ENCODE data around the gene ATL3. TPM values are rescaled to one million over a fixed set of nuclear protein-coding genes. Genes with fewer than 3 reads are reported as not detected.
"Not testable (repeated sequence)": the region's sequence is repeated elsewhere in the genome, so short reads cannot be mapped to it uniquely, and the experiment has no call there.

Gene ATL3
- total and polyA plus RNA-seq, 12 donors = 12.3 to 110 (median 66.4) TPM

- no peak overlapping the region for H3K4me3 ChIP-seq
- WGBS, 4 donors = 77 to 85% (median 81%) methylated on average over 11 of the region's 11 CpGs
Observed at GRCh38 chr11:63698976-63699733, 28.0 kb upstream of the ATL3 start.

GRCh38 chr11:63694596-63694995 is 23.4 kb upstream of the ATL3 start:
- Histone ChIP-seq H3K4me3 (no peak overlapping the region), H3K36me3 (replicated peaks in 1 of 2) (no peaks in the 10 kb centered on the region), H3K4me1 (replicated peaks in 1 of 2) (peaks cover 0 to 3% of the 10 kb centered on the region in 2 donors), H3K27me3 (no peaks in the 10 kb centered on the region), H3K27ac (no peak overlapping the region), H3K9me3 (replicated peaks in 1 of 3) (no peaks in the 10 kb centered on the region)
- DNase-seq = no peak
- intact Hi-C loops (cut with DNase I) = no loop called here
- TF ChIP-seq POLR2A (IDR thresholded peaks at IDR 0.05) = no peak
- TF ChIP-seq CTCF (IDR thresholded peaks at IDR 0.05) = no peak
- 89 to 92% (median 91%) methylated on average over 7 of the region's 7 CpGs for WGBS, 4 donors

More at GRCh38 chr11:63698976-63699733, 28.0 kb upstream of the ATL3 start:
- H3K36me3 ChIP-seq (replicated peaks in 1 of 2) = no peaks in the 10 kb centered on the region
- TF ChIP-seq CTCF (IDR thresholded peaks at IDR 0.05) (no peak), POLR2A (IDR thresholded peaks at IDR 0.05) (no peak)
- peaks cover 0 to 3% of the 10 kb centered on the region in 2 donors for H3K4me1 ChIP-seq (replicated peaks in 1 of 2)
- no peaks in the 10 kb centered on the region for H3K9me3 ChIP-seq (replicated peaks in 1 of 3)
- no peaks in the 10 kb centered on the region for H3K27me3 ChIP-seq
- H3K27ac ChIP-seq = no peak overlapping the region
- DNase-seq = no peak
- intact Hi-C loops (cut with DNase I) = no loop called here

GRCh38 chr11:63687845-63688244 is 16.7 kb upstream of the ATL3 start:
- no peak for TF ChIP-seq POLR2A (IDR thresholded peaks at IDR 0.05)
- TF ChIP-seq CTCF (IDR thresholded peaks at IDR 0.05) = no peak
- intact Hi-C loops (cut with DNase I) = loop anchor here in 1 of 2 donors (10.0 kb wide), 1 partner anchor 47 kb away; no protein-coding TSS in a partner anchor
- no peaks in the 10 kb centered on the region for H3K9me3 ChIP-seq (replicated peaks in 1 of 3)
- no peak for DNase-seq
- peaks cover 7 to 50% of the 10 kb centered on the region in 2 donors for H3K4me1 ChIP-seq (replicated peaks in 1 of 2)
- 93 to 100% (median 95%) methylated on average over 1 of the region's 1 CpG for WGBS, 4 donors
- H3K27ac ChIP-seq = no peak overlapping the region
- H3K27me3 ChIP-seq = no peaks in the 10 kb centered on the region
- no peaks in the 10 kb centered on the region for H3K36me3 ChIP-seq (replicated peaks in 1 of 2)
- no peak overlapping the region for H3K4me3 ChIP-seq

GRCh38 chr11:63686926-63687325 is 15.8 kb upstream of the ATL3 start:
- WGBS, 4 donors = 55 to 62% (median 57%) methylated on average over 2 of the region's 2 CpGs
- TF ChIP-seq CTCF (IDR thresholded peaks at IDR 0.05) (no peak), POLR2A (IDR thresholded peaks at IDR 0.05) (no peak)
- Histone ChIP-seq H3K27ac (no peak overlapping the region), H3K36me3 (replicated peaks in 1 of 2) (no peaks in the 10 kb centered on the region), H3K4me3 (no peak overlapping the region), H3K27me3 (no peaks in the 10 kb centered on the region), H3K9me3 (replicated peaks in 1 of 3) (no peaks in the 10 kb centered on the region), H3K4me1 (replicated peaks in 1 of 2) (peaks cover 12 to 53% of the 10 kb centered on the region in 2 donors)
- peak in 1 of 7 donors; percentile 31 for DNase-seq
- intact Hi-C loops (cut with DNase I) = loop anchor here in 1 of 2 donors (10.0 kb wide), 1 partner anchor 48 kb away; no protein-coding TSS in a partner anchor

GRCh38 chr11:63685158-63685721 is 14.1 kb upstream of the ATL3 start:
- H3K9me3 ChIP-seq (replicated peaks in 1 of 3); DNase-seq; H3K4me3 ChIP-seq; H3K27ac ChIP-seq; H3K36me3 ChIP-seq (replicated peaks in 1 of 2); H3K27me3 ChIP-seq: not testable (repeated sequence)
- intact Hi-C loops (cut with DNase I) = loop anchor here in 1 of 2 donors (10.0 kb wide), 1 partner anchor 50 kb away; no protein-coding TSS in a partner anchor
- peaks cover 18 to 60% of the 10 kb centered on the region in 2 donors for H3K4me1 ChIP-seq (replicated peaks in 1 of 2)
- WGBS, 4 donors = 84 to 90% (median 87%) methylated on average over 7 of the region's 7 CpGs

All from adrenal gland (tissue), 12 donors.